8988T (cell line): ENCODE data around the gene ZDHHC7.
"Not testable (repeated sequence)": the region's sequence is repeated elsewhere in the genome, so short reads cannot be mapped to it uniquely, and the experiment has no call there.

Source experiments
- DNase-seq: peaks from one replicate; pipeline ENCODE4 v3.0.0; 2011

The ZDHHC7 gene

GRCh38 chr16:85010931-85011845 is at the start of gene ZDHHC7:
TSS of gene ZDHHC7 (minus strand) at chr16:85011535. CDS start at chr16:84990618, 20,917 bp downstream.
- DNase-seq, result peak; percentile 92

- DNase-seq, result no peak
Measured at GRCh38 chr16:85058909-85059308, 47.6 kb upstream of the ZDHHC7 start.

GRCh38 chr16:85057948-85058347 is 46.6 kb upstream of the ZDHHC7 start:
- no peak for DNase-seq

- DNase-seq, result peak; percentile 81
Measured at GRCh38 chr16:85057212-85057889, 46.0 kb upstream of the ZDHHC7 start.

- DNase-seq, result no peak
Measured at GRCh38 chr16:85056211-85056748, 44.9 kb upstream of the ZDHHC7 start.

GRCh38 chr16:85055493-85056210 is 44.3 kb upstream of the ZDHHC7 start:
- no peak for DNase-seq

GRCh38 chr16:85054948-85055492 is 43.7 kb upstream of the ZDHHC7 start:
- no peak for DNase-seq

- not testable (repeated sequence) for DNase-seq
Measured at GRCh38 chr16:85054321-85054720, 43.0 kb upstream of the ZDHHC7 start.

GRCh38 chr16:85052536-85052935 is 41.2 kb upstream of the ZDHHC7 start:
- no peak for DNase-seq

- no peak for DNase-seq
Measured at GRCh38 chr16:85051683-85052082, 40.3 kb upstream of the ZDHHC7 start.

- no peak for DNase-seq
Measured at GRCh38 chr16:85051067-85051581, 39.8 kb upstream of the ZDHHC7 start.

GRCh38 chr16:85049706-85050305 is 38.5 kb upstream of the ZDHHC7 start:
- DNase-seq, result no peak

GRCh38 chr16:85048921-85049562 is 37.7 kb upstream of the ZDHHC7 start:
- DNase-seq, result no peak

- DNase-seq, result no peak
Measured at GRCh38 chr16:85047867-85048455, 36.6 kb upstream of the ZDHHC7 start.

- no peak for DNase-seq
Measured at GRCh38 chr16:85046931-85047866, 35.9 kb upstream of the ZDHHC7 start.

- no peak for DNase-seq
Measured at GRCh38 chr16:85046472-85046916, 35.2 kb upstream of the ZDHHC7 start.

GRCh38 chr16:85045641-85046471 is 34.5 kb upstream of the ZDHHC7 start:
- no peak for DNase-seq

GRCh38 chr16:85045077-85045476 is 33.7 kb upstream of the ZDHHC7 start:
- no peak for DNase-seq

GRCh38 chr16:85042606-85043005 is 31.3 kb upstream of the ZDHHC7 start:
- DNase-seq, result no peak
